Activated naive CD4-positive, alpha-beta T cell treated with anti-CD3 and anti-CD28 coated beads for 36 hours (primary cell): Measurements from ENCODE around the gene PRELID1. TPM values are rescaled to one million over a fixed set of nuclear protein-coding genes. Genes with fewer than 3 reads are reported as not detected.

Experiments used
- CTCF ChIA-PET: fragments of 350-600 bp; sonication (Branson Sonifier 250); formaldehyde crosslinking; loops from one replicate; lab custom pipeline; 2021; ENCODE audit warnings: antibody characterized with exemption; lab: Charles Lee
- DNase-seq: peaks from one replicate; pipeline ENCODE4 v3.0.0-alpha.2; 2020
- H3K27ac Mint-ChIP-seq: one replicate; pipeline ENCODE4 v1.8.0; 2021; ENCODE audit warnings: mild to moderate bottlenecking, mixed read lengths
- H3K27me3 Mint-ChIP-seq: one replicate; pipeline ENCODE4 v1.8.0; 2021; ENCODE audit warnings: low read depth, mixed read lengths
- H3K36me3 Mint-ChIP-seq: one replicate; pipeline ENCODE4 v1.8.0; 2021; ENCODE audit warnings: low read depth, mixed read lengths
- H3K4me1 Mint-ChIP-seq: one replicate; pipeline ENCODE4 v1.8.0; 2021; ENCODE audit warnings: low read depth, mixed read lengths
- H3K4me3 Mint-ChIP-seq: one replicate; pipeline ENCODE4 v1.8.0; 2021; ENCODE audit warnings: mild to moderate bottlenecking, moderate library complexity, mixed read lengths
- H3K9me3 Mint-ChIP-seq: one replicate; pipeline ENCODE4 v1.8.0; 2021; ENCODE audit warnings: mixed read lengths
- intact Hi-C: fragments of 100-400 bp; cut with micrococcal nuclease; formaldehyde crosslinking; loops from one replicate; pipeline ENCODE4 v1.15.1; 2023
- total RNA-seq, 2 experiments: library from RNA; stranded (reverse); gene quantifications; one replicate each; pipeline ENCODE4 v1.2.3, GENCODE V29; 2021

Gene PRELID1
- total RNA-seq, 2 experiments from 2014 or later = 253 to 254 TPM

- H3K9me3 Mint-ChIP-seq = peaks cover 7% of the 10 kb centered on the region
- no peak overlapping the region for H3K27ac Mint-ChIP-seq
- H3K36me3 Mint-ChIP-seq = no peaks in the 10 kb centered on the region
- CTCF ChIA-PET = interaction anchor here (1.0 kb wide), 2 partner anchors 8 to 15 kb away, joined by 3 to 7 read pairs; no protein-coding TSS in a partner anchor
- intact Hi-C loops = loop anchor here (5.0 kb wide), 1 partner anchor 224 kb away; the partner anchor contains the start of gene NSD1
- H3K27me3 Mint-ChIP-seq = no peaks in the 10 kb centered on the region
- DNase-seq = no peak
- H3K4me1 Mint-ChIP-seq = peaks cover 44% of the 10 kb centered on the region
- H3K4me3 Mint-ChIP-seq = no peak overlapping the region
Measured at GRCh38 chr5:177355868-177356168, 52.2 kb downstream of the PRELID1 start.

Other genes with a start within 250 kb of the PRELID1 start
- 1 to 10 TPM in 1 of 2 experiments, under 1 TPM in 1; 0.95 to 1.3 TPM for gene FGFR4, start 216.9 kb upstream of the PRELID1 start, total RNA-seq
- 10 to 100 TPM; 50.2 to 51.7 TPM for gene NSD1, start 170.0 kb upstream of the PRELID1 start, total RNA-seq
- gene RAB24, start 80 bp upstream of the PRELID1 start, total RNA-seq = 10 to 100 TPM; 10.9 to 13.2 TPM
- gene MXD3, start 8.1 kb downstream of the PRELID1 start, total RNA-seq = 10 to 100 TPM; 45.0 to 51.7 TPM
- gene LMAN2, start 47.9 kb downstream of the PRELID1 start, total RNA-seq = 10 to 100 TPM; 82.2 to 83.9 TPM
- 10 to 100 TPM; 34.6 to 39.2 TPM for gene RGS14, start 54.1 kb downstream of the PRELID1 start, total RNA-seq
- gene SLC34A1, start 80.6 kb downstream of the PRELID1 start, total RNA-seq = not detected
- not detected for gene PFN3, start 96.9 kb downstream of the PRELID1 start, total RNA-seq
- 1 to 10 TPM; 3.2 to 5.4 TPM for gene F12, start 105.8 kb downstream of the PRELID1 start, total RNA-seq
- 100 to 1,000 TPM; 117 to 133 TPM for gene GRK6, start 122.9 kb downstream of the PRELID1 start, total RNA-seq
- 1 to 10 TPM; 7.4 to 8.2 TPM for gene PRR7, start 143.0 kb downstream of the PRELID1 start, total RNA-seq
- gene DBN1, start 169.8 kb downstream of the PRELID1 start, total RNA-seq = 10 to 100 TPM; 20.8 to 22.4 TPM
- 10 to 100 TPM; 41.2 to 42.2 TPM for gene PDLIM7, start 193.8 kb downstream of the PRELID1 start, total RNA-seq
- 1 to 10 TPM in 1 of 2 experiments, under 1 TPM in 1; 0.37 to 1.3 TPM for gene DOK3, start 206.0 kb downstream of the PRELID1 start, total RNA-seq
- gene DDX41, start 213.2 kb downstream of the PRELID1 start, total RNA-seq = 100 to 1,000 TPM; 142 to 147 TPM